NCI-H526 (cell line): Measurements from ENCODE around the gene ATP11C.

Experiments
- DNase-seq, 2 experiments: peaks; one replicate each; lab custom pipeline; 2025; lab: John Stamatoyannopoulos, UW

ATP11C gene

DNA sequence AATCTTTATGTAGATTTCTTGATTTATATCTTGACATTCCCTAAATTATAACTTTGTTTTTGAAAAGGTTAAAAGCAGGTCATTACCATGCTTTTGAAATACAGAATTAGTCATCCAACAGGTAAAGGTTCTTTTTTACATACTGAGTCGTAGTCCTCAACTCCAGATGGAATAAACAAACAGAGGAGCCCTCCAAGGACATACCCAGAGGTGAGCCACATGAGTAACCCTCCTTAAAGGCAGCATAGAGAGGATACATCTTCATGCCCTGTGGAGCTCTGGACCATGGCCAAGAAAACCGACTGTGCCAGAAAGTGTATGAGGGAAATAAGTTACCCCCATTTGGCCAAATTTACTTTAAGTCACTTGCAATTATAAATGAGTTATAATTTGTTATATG, 129.6 kb downstream of the ATP11C start:
- DNase-seq = no peak

DNA sequence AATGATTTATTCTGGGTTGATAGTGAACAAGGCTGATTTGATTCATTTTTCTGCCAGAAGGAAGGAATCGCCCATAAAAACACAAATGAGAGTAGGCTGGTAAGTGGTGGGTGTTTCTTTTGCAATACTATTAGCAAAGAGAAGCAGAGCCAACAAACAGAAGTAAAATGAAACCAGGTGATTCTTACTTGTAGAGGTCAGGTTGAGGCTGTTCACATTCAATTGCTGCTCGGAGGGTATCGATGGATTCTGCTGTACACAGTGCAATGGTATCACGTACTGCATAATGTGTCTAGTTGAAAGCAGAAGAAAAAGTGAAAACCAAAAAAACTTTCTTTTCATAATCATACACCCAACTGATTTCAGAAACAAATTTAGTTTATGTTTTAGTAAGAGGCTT, 130.8 kb downstream of the ATP11C start:
- DNase-seq = no peak

DNA sequence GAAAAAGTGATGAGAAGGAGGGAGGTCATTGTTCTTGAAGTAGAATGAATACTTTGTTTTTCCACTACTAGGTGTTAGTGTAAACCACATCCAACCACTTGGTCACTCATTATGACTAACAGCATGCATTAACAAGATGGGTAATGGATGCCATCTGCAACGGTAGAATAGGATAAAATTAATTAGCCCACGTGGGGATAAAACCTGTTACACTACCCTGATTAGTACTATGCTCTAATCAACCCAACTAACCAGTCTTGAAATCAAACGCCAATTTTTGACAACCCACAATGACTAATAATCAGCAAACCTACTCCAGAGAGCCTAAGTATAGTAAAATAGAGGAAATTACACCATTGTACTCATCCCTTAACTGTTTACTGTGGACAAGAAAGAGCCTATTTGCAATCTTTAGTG, 131.4 kb downstream of the ATP11C start:
- no peak for DNase-seq

DNA sequence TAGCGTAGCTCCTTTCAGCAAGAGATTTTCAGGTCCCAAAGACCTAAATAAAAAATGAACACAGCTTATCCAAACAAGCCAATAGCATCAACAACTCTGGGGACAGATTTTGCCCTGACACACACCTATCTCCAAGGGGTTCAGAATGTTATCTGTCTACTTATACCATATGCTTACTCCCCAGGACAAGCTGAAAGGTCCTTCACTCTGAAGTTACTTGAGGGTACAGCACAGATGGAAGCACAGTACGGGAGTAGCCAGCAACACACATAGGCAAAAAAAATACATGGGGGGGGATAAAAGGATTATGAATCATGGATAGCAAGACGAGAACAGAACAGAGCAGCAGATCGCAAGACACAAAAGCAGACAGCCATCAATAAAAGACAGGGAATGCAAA, 134.2 kb downstream of the ATP11C start:
- DNase-seq = no peak

DNA sequence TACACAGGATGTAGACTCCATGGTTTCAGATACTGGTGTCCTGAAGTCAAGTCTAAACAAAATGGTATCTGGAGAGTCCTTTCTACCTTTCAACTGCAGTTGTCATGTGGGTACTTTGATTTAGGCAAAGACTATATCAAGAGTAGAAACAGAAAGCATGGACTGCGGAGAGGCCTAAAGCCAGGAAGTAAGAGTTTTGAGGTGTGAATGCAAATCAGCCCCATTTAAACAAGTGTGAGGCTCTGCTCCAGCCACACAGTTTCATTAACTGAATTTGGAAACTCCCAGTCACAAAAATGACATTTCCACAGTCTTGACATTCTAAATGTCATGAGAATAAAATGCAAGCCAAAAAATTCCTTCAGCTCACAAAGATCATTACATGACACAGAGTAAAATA, 137.7 kb downstream of the ATP11C start:
- DNase-seq = no peak

DNA sequence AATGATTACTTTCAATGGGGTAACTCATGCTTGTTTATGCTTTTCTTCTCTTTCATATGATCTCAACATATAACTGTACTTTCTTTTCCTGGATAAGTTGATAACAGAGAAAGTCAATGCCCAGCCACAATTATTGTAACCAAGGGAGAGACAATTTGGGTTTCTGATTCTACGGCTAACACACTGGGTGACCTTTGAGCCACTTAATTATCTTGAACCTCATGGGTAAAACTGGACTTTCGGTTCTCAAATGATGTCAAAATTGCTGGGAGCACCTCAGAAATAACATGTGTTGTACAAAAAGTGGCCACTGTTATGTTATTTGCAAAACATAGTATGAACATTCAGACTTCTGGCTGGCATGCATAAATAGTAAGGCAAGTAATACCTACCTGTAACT, 145.3 kb downstream of the ATP11C start:
- no peak for DNase-seq

DNA sequence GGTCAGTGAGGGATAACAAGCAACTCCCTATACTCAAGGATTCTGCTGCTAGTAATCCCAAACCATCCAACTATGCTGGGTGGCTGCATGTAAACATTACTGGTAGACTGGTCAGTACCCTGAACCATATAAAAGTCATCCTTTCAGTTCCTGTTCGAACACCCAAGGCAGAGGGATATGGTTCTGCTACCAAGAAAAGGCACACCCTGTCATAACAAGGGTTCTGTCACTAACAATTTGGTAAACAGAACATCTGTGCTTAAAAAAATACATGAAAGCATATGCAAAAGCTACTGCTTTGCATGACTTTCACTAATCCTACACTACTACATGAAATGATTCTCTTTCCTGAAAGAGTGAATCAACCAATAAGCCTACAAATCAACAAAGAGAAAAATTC, 148.0 kb downstream of the ATP11C start:
- peak; percentile 44 to 47 for DNase-seq

DNA sequence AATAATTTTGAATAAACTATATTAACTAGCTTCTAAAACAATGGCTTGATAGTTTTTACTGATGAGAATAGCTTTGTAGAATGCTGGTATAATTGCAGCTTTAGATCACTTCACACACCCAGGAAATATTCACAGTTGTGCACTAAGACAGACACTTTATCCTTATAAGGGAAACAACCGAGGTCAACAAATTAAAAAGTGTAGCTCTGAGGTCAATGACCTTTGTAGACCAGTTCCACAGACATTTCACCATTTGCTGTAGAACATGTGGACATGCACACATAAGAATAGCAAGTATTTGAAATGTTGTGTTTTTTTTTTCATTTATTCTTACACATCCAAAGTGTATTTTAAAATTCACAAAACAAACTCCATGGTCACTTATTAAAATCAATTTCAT, 148.9 kb downstream of the ATP11C start:
- no peak for DNase-seq

DNA sequence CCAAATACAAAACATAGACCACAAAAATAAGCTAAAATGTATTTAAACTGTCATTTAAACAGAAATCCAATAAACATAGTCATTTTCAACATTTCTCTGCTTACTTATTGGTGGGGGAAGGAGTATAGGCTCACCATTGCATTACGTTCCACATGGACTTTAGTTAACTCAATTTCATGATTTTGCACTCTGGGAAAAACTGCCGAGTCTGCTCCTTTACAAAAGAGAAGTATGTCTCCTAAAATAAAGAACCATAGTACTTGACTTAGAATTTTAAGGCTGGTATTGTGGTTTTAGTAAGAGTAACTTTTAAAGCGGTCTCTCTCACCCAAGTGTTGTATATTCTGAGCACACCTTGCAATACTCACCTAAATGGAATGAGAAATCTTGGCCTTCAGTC, 149.8 kb downstream of the ATP11C start:
- no peak for DNase-seq

DNA sequence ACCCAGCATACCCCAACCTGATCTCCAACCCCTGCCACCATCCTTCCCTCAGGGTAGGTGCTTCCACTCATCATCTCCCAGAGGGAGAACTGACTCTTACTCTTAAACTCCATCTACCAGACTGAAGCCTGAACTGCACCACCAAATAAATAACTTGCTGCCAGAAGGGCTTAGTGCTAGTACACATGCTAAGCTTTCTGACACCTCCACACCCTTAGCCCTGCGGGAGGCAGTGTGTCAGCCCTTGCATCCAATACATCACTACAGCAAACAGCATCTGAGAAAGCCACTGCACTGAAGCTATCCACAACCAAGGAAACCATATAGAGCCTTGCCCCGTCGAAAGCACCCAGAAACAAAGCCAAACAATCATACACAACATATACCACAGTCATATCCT, 156.3 kb downstream of the ATP11C start:
- no peak for DNase-seq

DNA sequence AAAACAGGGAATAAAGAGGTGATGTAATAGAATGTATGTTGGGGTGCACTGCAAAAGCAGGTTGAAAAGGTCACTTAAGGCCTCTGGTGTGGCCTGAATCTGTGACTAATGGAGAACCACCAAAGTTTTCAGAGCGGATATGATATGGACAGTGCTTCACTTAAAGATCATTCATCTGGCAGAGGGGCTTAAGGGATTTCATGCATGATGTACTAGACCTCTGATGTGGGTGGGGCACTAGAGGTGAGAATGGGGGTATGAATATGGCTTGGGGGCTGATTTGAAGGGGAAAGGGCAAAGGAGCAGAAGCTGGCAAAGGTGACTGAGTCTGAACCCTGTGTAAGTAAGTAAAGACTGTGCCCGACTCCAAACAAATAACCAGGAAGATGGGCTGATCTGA, 162.5 kb downstream of the ATP11C start:
- DNase-seq = no peak

DNA sequence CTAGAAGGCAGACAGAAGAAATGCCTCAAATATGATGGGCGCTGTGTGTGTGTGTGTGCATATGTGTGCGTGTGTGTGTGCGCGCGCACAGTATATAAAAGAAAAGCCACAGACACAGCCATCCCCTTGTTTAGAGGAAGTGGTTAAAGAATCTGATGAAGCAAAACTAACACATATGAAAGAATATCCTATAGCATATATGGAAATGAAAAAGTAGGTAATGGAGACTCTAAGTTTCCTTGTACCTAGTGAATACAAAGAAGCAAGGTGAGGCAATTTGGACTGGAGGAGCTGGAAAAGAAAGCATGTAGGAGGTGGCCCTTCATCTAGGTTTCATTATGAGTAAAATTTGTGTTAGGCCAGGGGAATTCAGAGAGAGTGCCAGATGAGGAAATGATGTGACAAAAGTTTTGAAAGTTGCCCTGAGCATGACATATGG, 166.3 kb downstream of the ATP11C start:
- no peak for DNase-seq

DNA sequence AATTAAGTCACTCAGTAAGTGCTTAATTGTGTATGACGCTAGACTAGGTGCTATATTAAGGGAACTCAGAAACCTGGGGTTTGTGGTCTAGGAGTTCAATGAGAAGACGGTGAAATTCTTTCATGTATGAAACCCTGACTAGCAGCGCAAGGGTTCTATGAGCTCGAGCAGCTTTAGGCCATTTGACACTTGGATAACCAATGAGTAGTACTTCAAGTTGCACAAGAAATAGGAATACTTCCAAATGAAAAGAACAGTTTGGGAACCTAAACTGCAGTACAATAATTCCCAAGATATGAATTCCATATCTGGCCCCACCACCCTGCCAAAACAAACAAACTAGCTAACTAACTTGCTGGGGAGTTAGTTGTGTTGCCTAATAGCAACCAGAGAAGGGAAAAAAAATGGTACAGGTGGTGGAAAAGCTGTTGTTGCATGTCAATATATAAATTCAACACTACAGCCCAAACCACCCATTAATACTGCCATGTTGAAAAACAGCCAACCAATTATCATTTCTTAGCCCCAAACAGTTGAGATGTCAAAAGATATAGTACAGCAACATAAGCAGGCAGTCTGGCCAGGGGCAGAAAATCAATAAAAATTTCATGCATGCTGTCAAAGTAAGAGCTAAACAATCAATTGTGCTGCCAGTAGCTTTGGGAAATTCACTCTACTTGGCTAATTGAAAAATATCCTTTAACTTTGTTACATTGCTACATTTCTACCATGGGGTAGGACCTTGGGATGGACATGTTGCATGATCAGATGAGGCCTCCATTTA, 170.3 kb downstream of the ATP11C start:
- DNase-seq = no peak

DNA sequence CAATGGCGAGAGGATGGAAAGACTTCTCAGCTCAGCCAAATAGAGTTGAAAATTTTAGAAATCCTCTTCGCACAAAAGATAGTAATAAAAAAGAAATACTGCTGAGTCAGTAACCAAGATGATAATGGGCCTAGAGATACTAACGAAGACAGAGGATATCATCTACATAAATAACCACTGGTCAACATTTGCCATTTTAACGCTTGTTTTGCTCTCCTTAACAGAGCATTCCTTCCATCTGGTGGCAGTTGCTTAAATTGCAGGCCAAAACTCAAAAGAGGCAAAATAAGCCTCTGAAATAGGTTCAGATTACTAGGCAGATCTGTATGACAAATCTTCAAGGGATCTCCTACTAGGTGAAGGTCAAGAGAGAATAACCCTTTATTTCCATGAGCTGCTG, 173.2 kb downstream of the ATP11C start:
- DNase-seq = peak in 1 of 2 experiments; percentile 38

DNA sequence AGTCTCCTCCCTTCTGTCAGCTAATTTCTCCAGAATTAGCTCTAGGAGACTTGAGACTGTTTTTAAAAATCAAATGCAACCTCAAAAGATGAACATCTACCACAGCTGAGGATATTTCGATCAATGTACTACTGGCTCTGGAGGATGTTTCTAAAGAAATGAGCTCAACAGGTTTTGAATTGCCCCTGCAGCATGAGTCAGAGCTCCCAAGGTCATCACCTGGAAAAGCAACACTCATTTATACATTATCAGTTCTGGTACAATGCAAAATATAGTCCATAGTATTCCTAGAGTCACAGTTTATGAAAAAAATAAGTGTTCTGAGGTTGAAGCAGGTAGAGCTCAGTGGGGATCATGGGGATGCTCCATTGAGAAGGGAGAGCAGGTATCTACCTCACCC, 174.0 kb downstream of the ATP11C start:
- no peak for DNase-seq

DNA sequence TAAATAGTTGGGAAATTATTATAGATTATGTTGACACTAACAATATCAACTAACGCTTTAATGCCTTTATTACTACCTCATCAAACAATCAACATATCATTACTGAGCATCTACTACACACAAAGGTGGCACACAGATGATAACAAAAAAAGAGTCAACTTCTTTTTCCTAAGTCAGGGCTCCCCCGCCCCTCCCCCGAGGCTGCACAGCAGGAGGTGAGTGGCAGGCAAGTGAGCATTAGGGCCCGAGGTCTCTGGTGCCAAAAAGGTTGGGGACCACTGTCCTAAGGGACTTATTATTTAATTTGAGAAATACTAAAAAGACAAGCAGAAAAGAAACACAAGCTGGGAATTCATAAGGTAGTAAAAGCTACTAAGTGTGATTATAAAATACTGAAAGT, 174.6 kb downstream of the ATP11C start:
- DNase-seq = no peak

DNA sequence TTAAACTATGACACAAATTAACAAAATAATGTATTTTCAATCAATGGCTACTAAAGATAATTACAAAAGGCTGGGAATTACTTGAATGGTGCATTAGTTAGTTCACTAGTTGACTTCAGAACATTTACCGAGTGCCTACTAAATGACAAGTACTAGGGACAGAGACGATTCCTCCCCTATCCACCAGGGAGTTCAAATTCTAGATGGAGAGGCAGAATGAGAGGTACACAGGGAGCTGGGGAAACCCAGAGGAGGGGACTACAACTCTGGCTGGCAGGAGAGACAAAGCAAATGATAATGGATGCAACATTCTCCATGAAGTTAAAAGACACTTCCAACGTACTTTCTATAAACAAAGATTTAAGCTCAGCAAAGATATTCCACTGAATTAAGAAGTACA, 181.8 kb downstream of the ATP11C start:
- no peak for DNase-seq

DNA sequence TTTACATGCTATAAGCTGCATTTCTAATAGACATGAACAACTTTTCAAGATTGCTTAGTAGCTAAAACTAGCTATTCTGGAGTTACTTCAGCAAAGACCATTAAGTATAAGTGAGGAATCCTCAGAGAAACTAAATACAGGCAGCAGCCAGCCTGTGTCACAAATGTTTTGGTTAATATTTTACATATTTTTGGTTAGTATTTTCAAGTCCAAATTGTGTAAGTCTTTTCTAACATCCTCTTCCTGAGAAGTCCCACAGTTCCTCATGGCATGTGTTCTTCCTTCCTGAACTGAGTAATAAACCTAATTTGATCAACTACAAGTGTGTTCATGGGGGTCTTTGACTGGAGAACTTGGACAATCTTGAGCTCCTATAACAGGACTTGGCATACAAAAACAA, 182.5 kb downstream of the ATP11C start:
- DNase-seq = no peak

DNA sequence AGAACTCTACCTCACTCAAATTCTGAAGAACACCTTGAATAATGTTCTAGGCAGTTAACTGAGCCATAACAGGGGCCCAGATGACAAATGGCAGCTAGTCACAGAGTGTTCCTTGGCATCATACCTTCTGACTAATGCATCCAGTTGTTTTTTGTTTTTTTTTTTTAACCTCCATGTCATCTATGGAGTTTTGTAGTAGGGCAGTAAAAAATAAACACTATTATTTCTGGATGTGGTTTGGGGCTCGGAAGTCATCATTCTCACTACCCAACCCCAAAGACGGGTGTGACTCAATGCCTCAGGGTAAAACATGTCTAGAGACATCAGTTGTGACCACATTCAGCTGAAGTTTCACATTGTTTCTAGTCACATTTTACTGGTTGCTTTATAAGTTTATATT, 193.7 kb downstream of the ATP11C start:
- no peak for DNase-seq

DNA sequence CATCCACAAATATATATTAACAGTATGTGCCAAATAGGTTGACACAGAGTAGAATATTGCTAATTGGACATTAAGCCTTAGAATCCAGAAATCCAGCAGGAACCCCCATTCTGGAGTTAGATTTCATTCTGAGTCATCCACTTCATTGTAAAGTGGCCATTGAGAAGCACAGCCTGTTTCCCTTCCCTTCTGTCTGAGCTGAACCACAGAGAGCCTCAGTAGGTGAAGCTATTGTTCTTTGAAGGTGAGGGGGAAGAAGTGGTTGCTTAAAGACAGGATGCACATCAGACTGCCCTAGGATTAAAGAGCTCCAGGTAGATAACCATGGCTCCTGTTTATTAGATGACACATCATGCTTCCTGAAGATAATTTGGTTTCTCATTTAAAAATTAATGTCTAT, 194.3 kb downstream of the ATP11C start:
- no peak for DNase-seq

DNA sequence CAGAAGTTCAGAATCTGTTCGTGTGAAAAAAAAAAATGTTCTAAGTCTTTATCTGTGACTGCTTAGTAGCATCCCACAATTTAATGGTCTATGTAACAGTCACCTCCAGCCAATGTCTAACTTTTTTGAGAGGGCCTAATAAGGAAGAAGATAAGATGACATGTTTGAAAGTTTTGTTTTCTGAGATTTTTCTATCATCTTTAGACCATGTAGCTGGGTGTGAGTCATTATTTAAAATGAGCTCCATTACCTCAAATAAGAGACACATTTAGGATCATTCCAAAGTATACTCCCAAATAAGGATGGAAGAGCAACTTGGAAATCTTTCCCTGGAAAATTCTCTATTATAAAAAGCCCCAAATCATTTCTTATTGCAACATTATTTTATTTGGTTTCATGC, 196.7 kb downstream of the ATP11C start:
- no peak for DNase-seq

DNA sequence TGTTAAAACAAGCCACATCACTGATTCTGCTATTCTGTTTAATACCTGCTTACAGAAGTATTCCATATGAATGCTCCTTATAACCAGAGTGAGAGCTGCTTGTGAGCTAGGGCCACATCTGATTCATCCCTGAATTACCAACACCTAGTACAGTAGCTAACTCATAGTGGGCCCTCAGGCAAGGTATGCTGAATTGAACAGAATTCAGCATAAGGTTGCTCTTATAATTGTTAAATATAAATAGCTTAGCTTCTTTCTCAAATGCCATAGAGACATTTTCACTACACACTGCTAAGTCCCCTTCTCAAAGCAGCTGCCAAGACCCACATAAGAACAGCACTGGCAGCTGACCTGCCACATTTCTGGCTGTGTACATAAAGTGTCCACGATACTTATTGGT, 197.9 kb downstream of the ATP11C start:
- DNase-seq = no peak

DNA sequence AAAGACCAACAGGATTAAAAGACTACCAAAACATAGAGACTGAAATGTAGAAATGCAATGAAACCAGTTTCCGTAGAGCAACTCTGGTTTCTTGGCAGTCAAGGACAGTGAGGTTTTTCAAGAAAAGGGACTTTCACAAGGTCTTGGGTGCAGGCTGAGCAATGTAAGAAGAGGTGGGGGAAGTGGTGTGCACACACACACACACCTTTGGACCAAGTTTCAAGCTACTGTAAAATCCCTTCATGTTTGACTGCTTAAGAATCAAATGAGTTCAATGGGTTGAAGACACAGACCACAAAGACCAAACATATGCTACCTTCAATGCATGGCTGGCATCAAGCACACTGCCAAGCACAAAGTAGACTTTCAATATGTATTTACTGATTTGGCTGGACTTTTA, 207.1 kb downstream of the ATP11C start:
- DNase-seq = no peak

DNA sequence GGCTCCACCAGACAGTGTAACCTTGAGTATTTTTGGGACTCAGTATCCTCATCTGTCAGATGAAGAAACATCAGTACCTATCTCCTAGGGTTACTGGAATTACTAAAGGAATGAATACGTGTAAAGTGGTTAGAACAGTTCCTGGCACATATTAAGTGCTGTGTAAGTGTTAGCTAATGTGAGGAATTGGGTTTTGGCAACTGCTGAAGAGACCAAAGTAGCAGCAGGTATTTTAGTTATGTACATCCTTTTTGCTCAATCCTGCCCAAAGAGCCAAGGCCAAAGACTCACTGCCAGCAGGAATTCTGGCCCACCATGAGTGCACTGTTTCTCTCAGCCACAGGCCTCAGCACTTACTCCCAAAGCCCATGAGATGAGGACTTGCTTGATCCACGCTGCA, 208.2 kb downstream of the ATP11C start:
- no peak for DNase-seq
